ENCODE results near the gene KIF21B.

- no peak for TF ChIP-seq FOXK2 (conservative IDR thresholded peaks at IDR 0.05 in 1 of 2, IDR thresholded peaks at IDR 0.05 in 1 of 2; ENCODE audit: low read depth in 2 of 2)
- TF ChIP-seq MAFF (IDR thresholded peaks at IDR 0.05; ENCODE audit: low read length): no peak
- no peak for TF ChIP-seq CTCF (IDR thresholded peaks at IDR 0.05 in 2 of 3, conservative IDR thresholded peaks at IDR 0.05 in 1 of 3; ENCODE audit: insufficient read depth in 2 of 3, low read depth in 1 of 3, low read length in 3 of 3)
- no peak for TF ChIP-seq USF1 (CRISPR knock-in tag; IDR thresholded peaks at IDR 0.05)
- TF ChIP-seq ARID3A (IDR thresholded peaks at IDR 0.05; ENCODE audit: borderline replicate concordance, low read depth, low read length): no peak
- TF ChIP-seq EP300 (IDR thresholded peaks at IDR 0.05; ENCODE audit: low read length): no peak
- no peak for TF ChIP-seq ZNF511 (CRISPR knock-in tag; IDR thresholded peaks at IDR 0.05)
Observed at GRCh38 chr1:201014816-201015200, 8.7 kb downstream of the KIF21B start.
